HG02571 (cell line): ENCODE results near the gene MTHFD1.
"Not testable (repeated sequence)": the region's sequence is repeated elsewhere in the genome, so short reads cannot be mapped to it uniquely, and the experiment has no call there.

Source experiments
- ATAC-seq: cut with Tn5 transposase; IDR thresholded peaks from one replicate; pipeline ENCODE4 v1.9.1; 2021; ENCODE audit warnings: mild to moderate bottlenecking, moderate library complexity; ENCODE audit not compliant: unreplicated experiment

The MTHFD1 gene

GRCh38 chr14:64387782-64388532 is at the start of gene MTHFD1:
TSS of gene MTHFD1 (plus strand) at chr14:64388353. CDS start at chr14:64388428, 75 bp downstream.
- peak; percentile 66 for ATAC-seq

DNA sequence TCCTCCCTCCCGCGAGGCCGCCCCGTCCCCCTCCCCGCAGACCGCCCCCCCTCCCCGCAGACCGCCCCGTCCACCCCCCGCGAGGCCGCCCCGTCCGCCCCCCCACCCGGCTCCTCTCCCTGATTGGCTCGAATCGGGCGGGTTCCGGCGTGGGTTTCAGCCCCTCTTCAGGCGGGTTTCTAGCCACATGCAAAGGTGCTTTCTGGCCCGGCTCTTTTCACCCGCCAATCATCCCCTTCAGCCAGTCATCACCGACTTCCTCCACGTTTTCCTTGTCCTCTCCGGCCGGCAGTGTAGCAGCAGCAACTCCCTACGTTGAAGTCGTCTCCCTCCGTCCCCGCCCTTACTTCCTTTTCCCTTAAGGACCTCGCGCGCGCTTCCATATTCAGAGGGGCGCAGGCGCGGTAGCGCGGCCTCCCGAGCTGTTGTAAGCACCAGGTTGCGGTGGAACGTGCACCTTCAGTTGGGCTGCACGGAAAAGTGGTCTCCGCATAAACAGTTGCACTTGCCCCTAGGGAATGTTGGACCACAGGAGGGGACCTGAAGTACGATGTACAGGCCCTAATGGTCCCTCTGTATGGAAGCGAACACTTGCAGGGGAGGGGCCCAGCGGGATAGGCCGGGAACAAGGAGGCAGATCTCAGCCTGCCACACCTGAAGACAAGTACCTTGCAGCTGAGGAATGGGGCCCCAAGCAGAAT is 49.4 kb upstream of the MTHFD1 start:
- peak; percentile 85 for ATAC-seq

DNA sequence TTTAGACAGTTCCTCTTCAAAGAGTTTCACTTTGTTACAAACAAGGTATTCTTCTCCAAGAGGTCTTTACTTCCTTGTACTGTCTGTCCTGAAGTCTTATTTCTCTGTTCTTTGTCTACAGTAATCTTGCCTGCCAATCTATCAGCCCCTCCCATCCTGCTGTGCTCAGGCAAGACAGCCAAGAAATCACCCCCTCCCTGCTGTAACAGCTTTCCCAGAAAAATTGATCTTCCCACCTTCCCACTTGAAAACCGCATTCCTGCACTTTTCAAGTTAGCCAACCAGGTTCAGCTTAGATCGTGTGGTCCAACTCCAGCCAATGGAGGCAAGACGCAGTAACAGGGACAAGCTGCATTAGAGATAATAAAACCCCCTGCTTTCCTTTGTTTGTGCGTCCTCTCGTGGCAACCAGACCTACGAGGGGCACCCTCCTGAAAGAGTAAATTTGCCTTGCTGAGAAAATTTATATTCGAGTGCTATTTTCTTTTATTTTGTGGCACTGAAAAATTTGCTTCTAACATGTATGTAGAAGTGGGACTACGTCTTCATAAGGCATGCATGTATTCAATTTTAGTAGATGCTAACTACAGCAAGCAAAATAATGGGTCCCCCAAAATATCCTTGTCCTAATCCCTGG is 47.5 kb upstream of the MTHFD1 start:
- ATAC-seq, result no peak

- ATAC-seq, result no peak
These were observed 40.4 kb upstream of the MTHFD1 start for GRCh38 chr14:64347748-64348147.

DNA sequence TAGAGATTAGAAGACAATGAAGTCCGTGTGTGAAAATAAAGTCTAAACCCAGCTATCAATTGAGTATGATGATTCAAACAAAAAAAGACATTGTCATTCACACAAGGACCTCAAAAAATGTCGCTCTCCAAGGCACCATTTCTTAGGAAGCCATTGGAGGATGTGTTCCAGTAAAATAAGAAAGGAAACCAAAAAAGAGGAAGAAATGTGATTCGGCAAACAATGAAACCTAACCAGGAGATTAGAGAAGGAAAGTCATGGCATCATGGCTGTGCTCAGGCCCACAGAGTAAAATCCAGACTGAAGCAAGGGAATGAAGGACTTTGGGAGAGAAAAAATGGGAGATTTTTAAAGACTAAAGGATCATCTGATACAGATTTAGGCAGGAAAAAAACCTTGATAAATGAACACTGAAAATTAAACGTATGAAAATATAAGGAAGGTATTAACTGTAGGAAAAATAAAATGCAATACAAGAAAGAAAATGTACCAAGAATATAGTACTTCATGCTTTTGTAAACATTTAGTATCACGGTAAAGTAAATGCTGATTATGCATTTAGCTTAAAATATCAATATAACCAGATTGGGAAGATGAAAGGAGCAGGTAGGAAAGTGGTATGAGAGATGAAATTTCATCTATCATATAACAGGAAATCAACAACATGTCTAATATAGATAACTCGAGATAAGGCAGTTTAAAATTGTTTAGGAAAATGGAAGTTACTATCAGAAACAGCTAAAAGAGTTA is 38.2 kb upstream of the MTHFD1 start:
- no peak for ATAC-seq

- ATAC-seq, result no peak
These were observed 24.8 kb upstream of the MTHFD1 start for GRCh38 chr14:64363265-64363846.

DNA sequence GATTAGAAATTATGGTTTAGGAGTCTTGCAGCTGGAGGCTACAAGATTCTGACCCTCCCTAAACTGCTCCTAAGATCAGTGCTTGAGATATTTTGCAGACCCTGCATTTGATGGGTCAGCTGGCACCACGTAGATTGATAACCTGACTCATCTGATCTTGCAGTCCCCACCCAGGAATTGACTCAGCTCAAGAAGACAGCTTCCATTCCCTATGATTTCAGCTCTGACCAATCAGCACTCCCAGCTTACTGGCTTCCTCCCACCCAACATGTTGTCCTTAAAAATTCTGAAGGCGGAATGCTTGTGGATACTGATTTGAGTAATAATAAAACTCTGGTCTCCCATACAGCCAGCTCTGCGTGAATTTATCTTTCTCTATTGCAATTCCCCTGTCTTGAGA is 23.2 kb upstream of the MTHFD1 start:
- no peak for ATAC-seq

DNA sequence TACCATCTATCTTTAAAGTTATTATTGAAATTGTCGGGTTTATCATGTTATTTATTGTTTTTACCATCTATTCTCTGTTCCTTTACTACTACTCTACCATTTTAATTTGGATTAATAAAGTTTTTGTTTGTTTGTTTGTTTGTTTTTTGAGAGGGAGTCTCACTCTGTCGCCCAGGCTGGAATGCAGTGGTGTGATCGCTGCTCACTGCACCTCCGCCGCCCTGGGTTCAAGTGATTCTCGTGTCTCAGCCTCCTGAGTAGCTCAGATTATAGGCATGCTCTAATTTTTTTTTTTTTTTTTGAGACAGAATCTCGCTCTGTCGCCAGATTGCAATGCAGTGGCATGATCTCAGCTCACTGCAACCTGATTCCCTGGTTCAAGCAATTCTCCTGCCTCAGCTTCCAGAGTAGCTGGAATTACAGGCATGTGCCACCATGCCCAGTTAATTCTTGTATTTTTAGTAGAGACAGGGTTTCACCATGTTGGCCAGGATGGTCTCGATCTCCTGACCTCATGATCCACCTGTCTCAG is 22.7 kb upstream of the MTHFD1 start:
- ATAC-seq, result not testable (repeated sequence)

DNA sequence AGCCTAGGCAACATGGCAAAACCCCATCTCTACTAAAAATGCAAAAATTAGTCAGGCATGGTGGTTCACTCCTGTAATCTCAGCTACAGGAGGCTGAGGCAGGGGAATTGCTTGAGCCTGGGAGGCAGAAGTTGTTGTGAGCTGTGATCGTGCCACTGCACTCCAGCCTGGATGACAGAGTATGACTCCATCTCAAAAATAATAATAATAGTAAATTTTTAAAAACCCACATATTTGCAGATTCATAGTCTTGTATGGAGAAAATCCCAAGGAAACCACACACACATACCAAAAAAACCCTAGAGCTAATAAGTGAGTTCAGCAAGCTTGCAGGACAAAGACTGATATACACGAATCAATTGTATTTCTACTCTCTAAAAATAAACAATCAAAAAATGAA is 19.0 kb upstream of the MTHFD1 start:
- ATAC-seq, result no peak

- peak; percentile 1 for ATAC-seq
These were observed 846 bp upstream of the MTHFD1 start for GRCh38 chr14:64387232-64387781.

GRCh38 chr14:64388533-64389285 is 556 bp downstream of the MTHFD1 start:
- peak; percentile 4 for ATAC-seq

GRCh38 chr14:64391113-64391725 is 3.1 kb downstream of the MTHFD1 start:
- no peak for ATAC-seq

DNA sequence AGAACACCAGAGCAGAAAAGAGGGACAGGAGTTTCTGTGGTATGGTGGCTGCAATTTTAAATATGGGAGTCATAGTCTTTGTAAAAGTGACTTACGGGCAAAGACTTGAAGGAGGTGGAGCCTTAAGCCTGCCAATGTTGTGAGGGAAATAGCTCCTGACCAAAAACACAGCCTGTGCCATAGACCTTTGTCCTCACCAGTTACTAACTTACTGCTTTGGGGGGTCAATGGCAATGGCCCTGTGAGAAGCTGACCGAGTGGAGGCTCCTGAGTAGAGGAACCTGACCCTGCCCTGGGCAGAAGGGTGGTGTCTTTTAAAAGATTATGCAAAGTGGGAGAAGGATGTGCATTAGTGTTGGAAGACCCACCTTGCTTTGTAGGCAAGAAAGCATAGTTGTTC is 3.8 kb downstream of the MTHFD1 start:
- no peak for ATAC-seq

- not testable (repeated sequence) for ATAC-seq
These were observed 5.1 kb downstream of the MTHFD1 start for GRCh38 chr14:64393189-64393726.

GRCh38 chr14:64394423-64394822 is 6.3 kb downstream of the MTHFD1 start:
- ATAC-seq, result no peak

DNA sequence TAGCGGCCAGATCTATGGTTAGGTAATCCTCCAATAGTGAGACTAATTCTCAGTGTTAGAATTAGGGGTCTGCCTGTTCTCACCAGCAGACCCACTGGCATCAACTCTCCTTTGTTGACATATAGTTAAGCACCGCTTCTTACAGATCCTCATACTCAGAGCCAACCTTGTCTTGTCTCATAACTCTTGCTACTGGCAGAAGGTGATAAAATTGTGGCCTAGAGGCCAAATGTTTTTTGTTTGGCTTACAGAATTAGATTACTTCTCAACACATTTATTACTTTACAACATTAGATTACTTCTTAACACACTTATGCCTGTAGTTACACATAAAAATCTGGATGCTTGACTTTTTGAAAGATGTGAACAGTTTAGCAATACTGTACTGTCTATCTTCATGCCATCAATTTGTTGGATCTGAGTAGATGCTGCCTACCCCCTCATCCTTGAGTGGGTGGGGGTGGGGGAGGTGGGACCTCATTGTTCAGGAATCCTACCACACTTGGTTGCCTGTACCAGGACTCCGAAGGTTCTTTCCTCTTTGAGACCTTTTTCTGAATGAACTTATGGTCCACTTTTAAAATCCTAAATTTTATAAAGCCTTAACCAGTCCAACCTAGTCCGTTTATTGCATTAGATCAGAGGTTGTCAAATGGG is 7.0 kb downstream of the MTHFD1 start:
- no peak for ATAC-seq

GRCh38 chr14:64400829-64401459 is 12.8 kb downstream of the MTHFD1 start:
- ATAC-seq, result no peak

DNA sequence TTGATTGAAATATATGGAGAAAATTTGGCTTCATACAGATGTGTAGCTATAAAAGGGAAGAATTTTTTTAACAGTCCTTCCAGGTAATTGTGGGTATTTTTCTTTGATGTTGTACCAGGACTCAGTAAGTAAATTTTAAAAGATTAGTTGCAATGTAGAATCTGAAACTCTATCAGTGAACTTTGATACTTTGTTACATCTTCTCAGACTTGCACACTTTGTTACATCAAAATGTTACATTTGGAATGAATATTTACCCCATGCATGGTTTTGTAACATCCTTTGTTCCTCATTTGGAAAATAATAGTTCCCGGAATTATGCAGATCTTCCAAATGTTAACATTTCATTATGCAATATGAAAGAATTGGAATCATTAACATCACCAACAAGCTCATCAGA is 13.8 kb downstream of the MTHFD1 start:
- ATAC-seq, result no peak
